HG03442 (cell line): Measurements from ENCODE around the gene TOX2.
A peak's percentile ranks its signal among the peaks of the same experiment; 100 is the strongest.

ENCODE experiments used
- ATAC-seq: cut with Tn5 transposase; IDR thresholded peaks from one replicate; pipeline ENCODE4 v1.9.1; 2021; ENCODE audit warnings: mild to moderate bottlenecking, moderate library complexity; ENCODE audit not compliant: unreplicated experiment

TOX2 gene

DNA sequence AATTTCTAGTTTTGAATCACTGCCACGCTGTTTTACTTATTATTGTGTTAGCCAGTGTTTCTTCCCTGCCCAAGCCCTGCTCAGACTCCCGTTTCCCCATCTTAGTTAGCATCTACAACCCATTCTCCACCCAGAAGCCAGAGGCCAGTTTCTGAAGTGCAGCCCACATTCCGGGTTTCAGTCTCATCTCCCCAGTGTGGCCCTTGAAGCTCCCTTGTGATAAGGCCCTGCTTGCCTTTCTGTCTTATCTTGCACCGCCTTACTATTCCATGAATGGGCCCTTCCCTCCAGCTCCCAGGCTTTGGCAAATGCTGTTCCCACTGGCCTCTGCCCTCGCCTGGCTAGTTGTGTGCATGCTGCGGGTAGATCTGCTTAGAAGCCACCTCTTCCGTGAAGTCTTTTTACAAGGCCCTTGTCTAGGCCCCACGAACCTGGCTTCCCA lies 41.1 kb downstream of the TOX2 start:
- peak; percentile 24 for ATAC-seq

DNA sequence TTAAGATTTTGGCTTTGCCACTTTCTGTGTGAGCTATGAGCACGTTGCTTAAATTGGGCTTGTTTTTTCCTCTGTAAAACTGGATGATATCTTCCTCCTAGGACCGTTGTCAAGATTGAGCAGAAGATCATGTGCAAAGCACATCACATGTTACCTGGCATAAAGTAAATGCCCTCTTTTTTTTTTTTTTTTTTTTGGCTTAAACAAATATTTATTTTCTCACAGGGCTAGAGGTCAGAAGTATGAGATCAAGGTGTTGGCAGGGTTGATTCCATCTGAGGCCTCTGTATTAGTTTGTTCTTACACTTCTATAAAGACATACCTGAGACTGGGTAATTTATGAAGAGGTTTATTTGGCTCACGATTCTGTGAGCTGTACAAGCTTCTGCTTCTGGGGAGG lies 42.7 kb downstream of the TOX2 start:
- no peak for ATAC-seq

DNA sequence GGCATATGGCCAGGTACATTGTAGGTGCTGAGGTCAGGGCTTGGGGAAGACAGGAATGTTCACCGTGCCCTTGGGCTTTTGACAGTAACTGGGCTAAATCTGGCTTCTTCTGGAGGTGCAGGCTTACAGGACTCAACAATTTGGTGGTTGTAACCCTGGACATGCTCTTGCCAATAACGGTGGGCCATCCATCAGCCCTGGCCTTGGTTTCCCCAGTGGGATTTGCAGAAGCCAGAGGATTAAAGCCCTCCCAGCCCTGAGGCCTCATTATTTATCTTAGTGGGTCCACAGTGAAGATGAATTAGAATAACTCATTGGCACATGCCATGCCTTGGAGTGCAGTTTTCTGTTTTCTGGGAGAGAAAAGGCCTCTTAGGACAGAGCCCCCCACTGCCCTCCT lies 44.0 kb downstream of the TOX2 start:
- no peak for ATAC-seq

DNA sequence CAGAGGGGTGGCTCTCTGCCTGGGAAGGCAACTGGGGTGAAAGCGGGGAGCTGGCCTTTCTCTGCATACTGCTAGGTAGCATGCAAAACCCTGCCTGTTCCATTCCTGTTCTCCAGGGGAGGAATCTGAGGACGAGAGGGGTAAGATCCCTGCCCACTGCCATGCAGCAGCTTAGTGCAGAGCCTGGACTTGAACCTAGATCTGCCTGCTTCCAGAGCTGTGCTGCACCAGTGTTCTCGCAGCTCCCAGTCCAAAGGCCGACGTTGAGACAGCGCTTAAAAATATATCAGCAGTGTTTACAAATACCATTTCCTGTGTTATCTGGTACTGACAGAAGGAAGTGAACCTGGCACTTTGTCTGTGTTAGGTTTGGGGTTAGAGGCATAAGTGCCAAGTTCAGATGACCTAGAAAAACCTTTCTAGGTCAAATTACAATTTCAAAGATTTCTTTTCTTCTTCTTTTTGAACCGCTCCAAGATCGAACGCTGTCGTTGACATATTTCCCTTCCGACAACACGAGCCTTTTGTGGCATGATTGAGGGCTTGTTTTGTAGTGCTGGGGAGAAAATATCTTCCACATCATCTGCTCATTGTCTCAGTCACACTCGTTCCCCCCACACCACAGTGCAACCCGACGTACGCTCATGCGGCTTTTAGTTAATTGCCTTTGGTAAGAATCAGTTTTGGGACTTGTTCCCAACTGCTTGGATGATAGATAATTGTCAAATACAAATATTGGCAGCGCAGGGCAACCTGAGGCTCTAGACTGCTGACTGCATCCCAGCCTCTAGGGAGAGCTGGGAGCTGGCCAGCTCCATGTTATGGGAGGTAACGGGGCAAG lies 44.6 kb downstream of the TOX2 start:
- ATAC-seq = no peak

DNA sequence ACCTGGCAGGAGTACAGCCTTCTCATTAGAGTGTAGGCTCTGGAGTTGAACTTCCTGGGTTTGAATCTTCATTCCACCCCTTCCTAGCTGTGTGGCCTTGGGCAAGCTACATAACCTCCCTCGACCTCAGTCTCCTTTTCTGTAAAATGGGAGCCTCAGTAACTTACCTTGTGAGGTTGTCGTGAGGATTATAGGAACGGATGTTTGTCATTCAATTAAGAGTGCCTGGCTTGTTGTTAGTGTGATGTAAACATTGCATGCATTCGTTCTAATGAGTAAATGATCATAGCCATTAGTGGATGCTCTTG lies 45.2 kb downstream of the TOX2 start:
- ATAC-seq = no peak

DNA sequence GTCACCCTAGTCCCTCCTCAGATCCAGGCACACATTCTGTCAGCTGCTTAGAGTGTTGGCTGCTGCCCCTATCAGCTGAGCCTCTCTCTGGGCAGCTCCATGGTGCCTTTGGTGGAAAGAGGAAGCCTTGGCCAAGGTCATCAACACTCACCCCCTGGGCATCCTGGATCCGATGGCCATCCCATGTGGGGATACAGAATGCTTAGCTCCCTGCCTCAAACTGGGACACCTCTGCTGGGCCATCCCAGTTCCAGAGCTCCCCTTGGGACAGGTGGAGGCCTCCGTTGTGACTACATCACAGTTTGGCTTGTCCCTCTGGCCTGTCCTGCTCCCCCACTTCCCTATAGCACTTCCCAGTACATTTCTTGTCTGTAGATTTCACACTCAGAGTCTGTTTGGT lies 45.6 kb downstream of the TOX2 start:
- ATAC-seq = no peak

DNA sequence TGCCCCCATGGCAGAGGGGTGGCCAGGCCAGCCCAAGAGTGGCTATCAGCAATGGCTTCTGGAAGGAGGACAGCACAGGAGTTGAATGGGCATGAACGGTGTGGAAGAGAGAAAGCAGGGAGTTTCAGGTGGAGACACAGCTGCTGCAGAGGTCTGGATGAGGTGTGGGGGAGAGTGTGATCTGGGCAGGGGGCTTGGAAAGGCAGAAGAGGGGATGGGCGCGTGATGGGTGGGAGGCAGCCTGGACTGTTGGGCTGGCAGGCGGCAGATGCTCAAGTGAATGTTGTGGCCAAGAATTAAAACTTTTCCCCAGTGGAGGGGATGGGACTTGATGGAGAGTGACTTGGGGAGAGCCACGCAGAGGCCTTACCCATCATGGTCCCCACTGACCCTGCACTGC lies 46.5 kb downstream of the TOX2 start:
- ATAC-seq = no peak

DNA sequence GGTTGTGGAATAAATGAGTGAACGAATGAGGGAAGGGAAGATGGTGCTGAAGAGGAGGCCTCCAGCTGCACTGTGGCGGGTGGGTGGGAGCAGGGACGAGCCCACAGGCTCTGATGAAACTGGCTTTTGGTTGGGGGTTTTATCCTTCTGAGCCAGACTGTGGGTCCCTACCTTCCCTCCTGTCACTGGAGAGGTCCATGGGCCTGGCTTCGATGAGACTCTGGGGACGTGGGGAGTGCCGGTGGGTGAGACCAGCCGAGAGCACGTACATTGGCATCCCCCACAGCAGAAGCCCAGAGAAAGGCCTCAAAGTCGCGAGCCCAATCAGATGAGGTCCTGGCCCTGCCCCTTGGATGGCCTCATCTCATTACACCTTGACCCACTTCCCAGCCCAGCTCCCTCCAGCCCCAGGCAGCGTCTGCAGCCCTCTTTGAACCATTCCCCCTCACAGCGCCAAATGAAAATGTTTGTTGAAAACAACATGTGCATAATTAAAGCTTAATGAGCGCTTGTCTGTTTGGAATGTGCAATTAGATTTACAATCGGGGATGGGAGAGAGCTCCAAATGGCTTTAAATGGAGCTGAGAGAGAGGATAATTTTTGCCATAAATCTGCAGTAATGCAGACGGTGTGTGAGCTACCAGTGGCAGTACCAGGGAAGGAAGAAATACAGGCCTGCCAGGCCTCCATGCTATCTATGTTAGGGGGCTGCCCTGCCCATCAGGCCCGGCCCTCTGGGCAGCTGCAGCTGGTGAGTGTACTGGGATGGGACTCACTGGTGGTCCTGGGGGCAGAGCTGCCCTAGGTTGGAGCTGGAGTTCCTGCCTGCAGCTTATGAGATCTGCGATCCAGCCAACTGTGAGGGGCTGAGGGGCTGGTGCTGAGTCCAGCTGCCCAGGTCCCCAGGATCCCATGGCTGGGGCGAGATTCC lies 47.2 kb downstream of the TOX2 start:
- ATAC-seq = no peak

DNA sequence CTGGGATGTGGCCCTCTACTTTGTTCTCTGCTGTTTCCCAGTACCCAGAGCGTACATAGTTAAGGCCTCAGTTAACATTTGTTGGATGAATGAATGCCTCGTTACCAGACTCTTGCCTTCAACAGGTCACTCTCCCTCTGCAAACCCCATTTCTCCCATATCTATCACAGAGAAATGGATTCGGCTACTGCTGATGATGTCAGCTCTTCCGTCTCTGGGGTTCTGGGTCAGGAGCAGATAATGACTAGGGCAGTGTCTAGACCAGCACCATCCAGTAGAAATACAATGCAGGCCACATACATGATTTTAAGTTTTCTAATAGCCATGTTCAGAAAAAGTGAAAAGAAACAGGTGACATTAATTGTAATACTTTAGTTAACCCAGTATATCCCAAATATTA lies 47.9 kb downstream of the TOX2 start:
- ATAC-seq = no peak

DNA sequence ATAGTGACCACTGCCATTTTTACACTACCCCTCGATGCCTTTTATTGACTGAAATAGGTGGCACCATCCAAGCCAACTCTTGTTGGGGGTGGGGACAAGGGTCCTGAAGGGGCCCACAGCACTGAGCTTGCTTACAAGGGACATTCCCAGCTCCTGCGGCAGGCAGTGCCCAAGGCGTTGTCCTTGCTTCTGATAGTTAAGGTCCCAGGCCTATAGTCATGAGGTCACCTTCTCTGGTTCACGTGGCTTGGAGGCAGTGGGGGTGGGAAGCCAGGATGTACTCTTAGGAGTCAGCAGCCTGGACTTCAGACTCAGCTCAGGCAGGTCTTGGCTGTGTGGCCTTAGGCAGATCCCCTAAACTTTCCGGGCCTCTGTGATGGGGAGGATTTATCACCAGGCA lies 48.6 kb downstream of the TOX2 start:
- no peak for ATAC-seq

DNA sequence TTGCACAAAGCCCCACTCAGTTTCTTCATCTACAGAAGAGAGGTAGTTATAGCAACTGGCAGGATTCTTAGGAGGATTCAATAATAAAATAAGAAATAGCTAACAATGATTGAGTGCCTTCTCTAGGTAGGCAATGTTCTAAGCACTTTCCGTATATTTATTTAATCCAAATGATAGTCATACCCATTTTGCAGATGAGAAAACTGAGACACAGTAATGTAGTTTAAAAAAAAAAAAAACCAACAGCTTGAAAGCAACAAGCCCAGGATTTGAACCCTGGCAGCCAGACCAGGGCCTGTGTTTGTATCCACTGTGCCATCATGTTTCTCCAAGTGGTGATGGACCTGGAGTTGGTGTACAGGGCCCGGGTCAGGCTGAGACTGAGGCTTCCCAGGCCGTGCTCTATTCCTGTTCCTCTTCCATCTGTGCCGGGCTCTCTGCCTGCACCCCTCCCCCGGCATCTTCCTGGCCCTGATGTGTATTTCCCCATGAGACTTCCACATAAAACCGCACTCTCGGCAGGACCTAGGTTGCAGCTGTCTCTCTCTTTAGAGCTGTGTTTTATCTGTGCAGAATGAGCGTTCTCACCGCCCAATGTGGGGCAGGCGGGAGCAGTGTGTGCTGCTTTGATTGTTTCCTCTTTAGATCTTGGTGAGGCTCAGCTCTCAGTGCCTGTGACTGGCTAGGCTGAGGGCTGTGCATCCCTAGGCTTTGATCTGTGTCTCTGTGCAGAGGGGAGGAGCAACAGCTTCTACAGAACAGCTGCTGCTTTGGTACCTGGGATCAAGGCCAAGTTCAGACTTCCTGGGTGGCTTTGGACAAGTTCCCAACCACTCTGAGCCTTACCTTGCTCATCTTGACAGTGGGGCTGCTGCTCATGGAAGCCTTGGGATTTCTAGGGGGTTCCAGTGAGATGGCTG lies 49.5 kb downstream of the TOX2 start:
- ATAC-seq = no peak

DNA sequence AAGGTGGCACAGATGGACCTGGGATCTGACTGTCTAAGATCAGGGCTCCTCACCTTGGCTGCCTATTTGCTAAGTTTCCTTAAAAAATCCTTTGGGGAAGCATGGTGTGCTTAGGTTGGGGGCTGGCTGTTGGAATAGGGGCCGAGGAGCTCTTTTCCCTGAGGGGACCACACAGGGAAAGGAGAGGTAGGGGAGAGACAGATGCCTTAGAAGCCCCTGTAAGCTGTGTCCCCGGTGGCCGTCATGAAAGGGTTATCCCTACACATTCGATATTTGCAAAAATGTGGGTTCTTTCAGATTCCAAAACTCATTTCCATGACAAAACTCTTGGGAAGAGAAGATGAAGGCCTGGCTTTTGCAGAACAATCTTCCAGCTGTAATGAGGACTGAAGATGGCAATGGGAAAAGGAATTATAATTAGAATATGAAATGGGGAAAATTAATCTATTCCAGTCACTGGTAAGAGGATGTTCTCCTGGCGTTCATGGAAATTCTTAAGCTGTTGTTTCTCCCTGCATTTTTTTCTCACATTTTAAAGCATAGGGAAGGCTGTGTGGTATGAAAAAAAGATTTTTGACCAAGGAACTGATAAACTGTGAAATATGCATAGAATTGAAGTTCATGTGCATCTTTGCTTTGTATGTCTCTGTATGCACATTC lies 53.8 kb downstream of the TOX2 start:
- ATAC-seq = no peak

DNA sequence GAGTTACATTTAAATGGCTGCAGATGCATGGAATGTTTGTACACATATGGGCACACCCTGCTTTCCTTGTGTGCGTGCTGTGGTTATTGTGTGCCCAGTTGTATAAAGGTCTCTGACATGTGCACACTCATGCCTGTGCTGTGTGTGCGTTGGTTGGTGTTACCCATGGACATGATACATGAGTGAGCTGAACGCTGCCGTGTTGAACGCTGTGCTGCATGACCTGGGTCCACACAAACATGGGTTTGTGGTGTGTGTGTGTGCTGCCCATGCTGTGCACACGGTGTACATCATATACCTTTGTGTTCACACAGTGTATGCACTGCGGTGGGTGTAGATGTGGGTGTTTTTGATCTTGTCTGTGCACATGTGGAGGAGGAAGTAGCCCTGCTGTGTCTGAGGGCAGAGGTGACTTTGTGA lies 54.4 kb downstream of the TOX2 start:
- ATAC-seq = no peak

DNA sequence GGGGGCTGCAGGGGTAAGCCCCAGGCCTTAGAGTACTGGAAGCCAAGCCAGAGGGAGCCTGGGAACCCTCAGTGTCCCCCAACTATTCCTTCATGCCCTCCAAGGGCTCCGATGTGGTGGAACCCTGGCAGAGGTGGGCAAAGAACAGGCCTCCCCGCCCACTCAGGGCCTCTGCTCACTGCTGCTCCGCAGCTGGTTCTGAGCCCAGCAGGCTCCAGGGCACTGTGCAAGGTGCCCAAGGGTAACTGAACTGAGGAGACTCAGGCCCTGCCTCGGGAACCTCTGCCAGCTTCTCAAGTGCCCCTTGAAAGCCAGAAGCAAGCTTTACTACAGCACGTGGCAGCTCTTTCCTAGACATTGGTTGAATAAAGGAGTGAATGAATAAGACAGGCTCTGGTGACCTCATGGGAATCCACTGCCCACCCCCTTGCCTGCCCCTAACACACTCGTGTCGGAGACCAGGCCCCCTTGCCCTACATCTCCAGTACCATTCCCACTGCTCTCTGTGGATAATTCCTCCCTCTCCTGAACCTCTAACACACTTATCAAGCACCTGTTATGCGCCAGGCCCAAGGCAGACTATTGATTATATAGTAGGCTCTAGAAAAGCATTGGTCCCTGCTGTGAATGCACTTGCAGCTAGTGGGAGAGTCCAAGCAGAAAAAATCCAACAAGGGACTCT lies 55.0 kb downstream of the TOX2 start:
- no peak for ATAC-seq

DNA sequence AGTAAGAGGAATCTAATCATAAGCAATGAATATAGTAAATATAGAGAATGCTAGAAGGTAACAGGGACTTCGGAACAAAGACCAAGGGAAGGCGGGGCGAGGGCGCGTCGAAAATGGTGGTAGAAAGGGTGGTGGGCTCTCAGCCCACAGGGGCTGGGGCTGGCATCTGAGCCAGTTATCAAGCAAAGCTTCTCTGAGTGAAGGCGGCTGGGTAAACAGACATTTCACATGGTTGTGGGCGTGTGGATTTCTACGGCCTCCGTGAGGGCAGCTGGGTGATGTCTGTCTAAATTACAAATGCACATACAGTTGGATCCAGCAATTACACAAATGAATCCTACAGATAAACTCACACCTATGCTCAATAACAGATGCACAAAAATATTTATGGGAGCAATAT lies 56.6 kb downstream of the TOX2 start:
- no peak for ATAC-seq

DNA sequence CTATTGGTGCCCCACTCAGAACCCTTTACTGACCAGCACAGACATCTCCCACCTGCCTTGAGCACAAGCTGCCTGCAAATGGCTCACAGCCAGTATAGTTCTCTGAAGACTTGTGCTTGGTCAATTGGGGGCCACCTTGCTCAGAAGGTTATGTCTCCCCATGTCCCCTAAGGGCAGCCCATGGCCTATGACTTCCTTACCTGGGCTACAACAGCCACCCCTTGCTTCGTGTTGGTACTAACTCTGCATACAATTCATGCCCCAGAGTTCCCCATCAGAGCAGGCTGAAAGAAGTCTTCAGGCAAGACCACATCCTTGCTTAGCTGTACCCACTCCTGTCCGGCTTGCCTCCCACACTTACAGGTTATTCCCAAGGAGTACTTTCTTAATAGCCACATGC lies 57.4 kb downstream of the TOX2 start:
- ATAC-seq = no peak

DNA sequence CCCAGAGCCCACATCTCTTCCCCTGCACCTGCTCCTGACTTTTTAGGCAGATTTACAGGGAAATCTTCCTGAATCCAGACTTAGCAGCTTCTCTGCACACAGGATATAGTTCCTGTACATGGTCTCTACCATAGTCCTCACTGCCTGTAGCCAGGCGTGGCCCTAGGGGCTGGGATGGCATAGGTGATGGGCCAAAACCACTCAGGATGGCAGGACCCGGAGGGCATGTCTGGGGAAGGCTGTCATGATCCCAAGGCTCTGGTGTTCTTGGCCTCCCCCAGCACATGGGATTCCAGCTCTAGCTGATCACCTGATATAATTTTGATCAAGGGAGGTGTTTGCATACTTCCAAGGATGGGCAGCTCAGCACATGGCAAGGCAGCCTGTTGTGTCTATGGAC lies 58.0 kb downstream of the TOX2 start:
- ATAC-seq = no peak

DNA sequence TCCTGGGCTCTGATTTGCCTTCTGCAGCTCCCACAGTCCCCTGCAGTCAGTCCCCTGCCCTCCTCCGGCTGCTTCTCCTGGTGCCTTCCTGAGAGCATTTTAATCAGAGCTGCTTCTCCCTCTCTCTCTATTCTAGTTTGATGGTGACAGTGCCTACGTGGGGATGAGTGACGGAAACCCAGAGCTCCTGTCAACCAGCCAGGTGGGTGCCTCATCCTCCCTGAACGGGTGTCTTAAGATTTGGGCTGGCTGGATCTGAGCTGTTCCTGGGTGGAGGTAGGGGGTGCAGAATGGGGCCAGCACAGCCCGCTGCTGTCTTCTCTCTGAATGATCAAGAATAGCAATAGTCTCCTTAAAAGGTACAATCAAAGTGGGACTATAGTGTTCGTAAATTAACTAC lies 58.6 kb downstream of the TOX2 start:
- ATAC-seq = no peak

DNA sequence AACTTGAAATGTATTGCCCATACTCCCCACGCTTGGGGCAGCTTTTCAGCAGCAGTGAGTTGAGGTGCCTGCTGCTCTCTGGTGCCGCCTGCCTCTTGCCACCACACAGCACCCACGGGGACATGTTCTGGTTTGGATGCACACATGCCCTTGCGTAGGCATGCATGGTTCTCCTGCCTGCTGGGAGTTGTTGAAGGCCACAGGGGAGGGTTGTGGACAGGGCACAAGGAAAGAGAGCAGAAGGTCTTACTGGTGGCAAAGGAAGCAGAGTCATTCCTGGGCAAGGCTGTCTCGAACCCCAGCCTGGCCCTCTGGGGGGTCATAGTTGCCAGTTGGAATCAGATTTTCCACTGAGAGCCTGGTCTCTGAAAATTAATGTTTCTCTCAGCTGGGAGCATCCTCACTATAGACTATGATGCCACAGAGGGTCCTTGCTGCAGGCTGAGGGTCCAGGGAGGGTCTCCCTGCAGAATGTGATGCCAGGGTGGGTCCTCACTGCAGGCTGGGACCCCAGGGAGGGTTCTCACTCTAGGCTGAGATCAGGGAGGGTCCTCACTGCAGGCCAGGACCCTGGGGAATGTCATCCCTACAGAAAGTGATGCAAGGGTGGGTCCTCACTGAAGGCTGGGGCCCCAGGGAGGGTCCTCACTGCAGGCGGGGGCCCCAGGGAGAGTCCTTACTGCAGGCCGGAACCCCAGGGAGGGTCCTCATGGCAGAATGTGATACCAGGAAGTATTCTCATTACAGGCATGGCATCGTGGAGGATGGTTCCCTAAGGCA lies 59.2 kb downstream of the TOX2 start:
- ATAC-seq = no peak
